Activated CD4-positive, alpha-beta T cell treated with anti-CD3 and anti-CD28 coated beads, Interleukin-2, Interleukin-6, amounts not matched to agents 100 ng/mL and 50 ng/mL, durations not matched to agents 16 hours and 8 hours (primary cell): Measurements from ENCODE around the gene OR2A25.
"Not testable (repeated sequence)": the region's sequence is repeated elsewhere in the genome, so short reads cannot be mapped to it uniquely, and the experiment has no call there.

Experiments used
- DNase-seq: peaks from one replicate; pipeline ENCODE4 v3.0.0-alpha.2; 2020

Gene OR2A25

GRCh38 chr7:144069511-144069910 is at the start of gene OR2A25:
Gene OR2A25 (plus strand): TSS chr7:144069811. CDS start chr7:144074220, 4,409 bp downstream.
- DNase-seq: no peak

GRCh38 chr7:144020340-144020739 is 49.3 kb upstream of the OR2A25 start:
- no peak for DNase-seq

- DNase-seq: no peak
Observed at GRCh38 chr7:144022169-144022568, 47.4 kb upstream of the OR2A25 start.

GRCh38 chr7:144023171-144023827 is 46.3 kb upstream of the OR2A25 start:
- no peak for DNase-seq

GRCh38 chr7:144024213-144024612 is 45.4 kb upstream of the OR2A25 start:
- no peak for DNase-seq

- no peak for DNase-seq
Observed at GRCh38 chr7:144026203-144026883, 43.3 kb upstream of the OR2A25 start.

- DNase-seq: no peak
Observed at GRCh38 chr7:144027070-144027469, 42.5 kb upstream of the OR2A25 start.

GRCh38 chr7:144027974-144028373 is 41.6 kb upstream of the OR2A25 start:
- DNase-seq: no peak

- DNase-seq: no peak
Observed at GRCh38 chr7:144028547-144028946, 41.1 kb upstream of the OR2A25 start.

GRCh38 chr7:144032516-144032915 is 37.1 kb upstream of the OR2A25 start:
- DNase-seq: no peak

- no peak for DNase-seq
Observed at GRCh38 chr7:144032985-144033709, 36.5 kb upstream of the OR2A25 start.

GRCh38 chr7:144035385-144035784 is 34.2 kb upstream of the OR2A25 start:
- no peak for DNase-seq

- no peak for DNase-seq
Observed at GRCh38 chr7:144036302-144036885, 33.2 kb upstream of the OR2A25 start.

GRCh38 chr7:144037414-144038035 is 32.1 kb upstream of the OR2A25 start:
- DNase-seq: no peak

- no peak for DNase-seq
Observed at GRCh38 chr7:144038887-144039286, 30.7 kb upstream of the OR2A25 start.

GRCh38 chr7:144048648-144049047 is 21.0 kb upstream of the OR2A25 start, which contains the start of gene OR2A5:
Gene OR2A5 (plus strand): TSS chr7:144048948. CDS start chr7:144050402, 1,454 bp downstream.
- no peak for DNase-seq

- no peak for DNase-seq
Observed at GRCh38 chr7:144049491-144049890, 20.1 kb upstream of the OR2A25 start.

- DNase-seq: no peak
Observed at GRCh38 chr7:144050093-144050492, 19.5 kb upstream of the OR2A25 start.

GRCh38 chr7:144050884-144051283 is 18.7 kb upstream of the OR2A25 start:
- not testable (repeated sequence) for DNase-seq

- DNase-seq: no peak
Observed at GRCh38 chr7:144057954-144058353, 11.7 kb upstream of the OR2A25 start.

GRCh38 chr7:144063710-144064109 is 5.9 kb upstream of the OR2A25 start:
- DNase-seq: peak; percentile 21

- DNase-seq: no peak
Observed at GRCh38 chr7:144069953-144070352, 342 bp downstream of the OR2A25 start.

- no peak for DNase-seq
Observed at GRCh38 chr7:144074374-144074773, 4.8 kb downstream of the OR2A25 start.
